ENCODE results near the gene EFCAB6. TPM values are rescaled to one million over a fixed set of nuclear protein-coding genes. Genes with fewer than 3 reads are reported as not detected.

EFCAB6 gene
- total RNA-seq, 1 donor from 2014 or later = 1.1 TPM

GRCh38 chr22:43571181-43571580, 240.9 kb downstream of the EFCAB6 start:
- Mint-ChIP-seq H3K36me3 (ENCODE audit: low read depth) (no peaks in the 10 kb centered on the region), H3K27me3 (ENCODE audit: low read depth) (peaks cover 42% of the 10 kb centered on the region), H3K9me3 (ENCODE audit: low read depth) (no peaks in the 10 kb centered on the region), H3K27ac (ENCODE audit: unreplicated experiment) (no peak overlapping the region), H3K4me1 (ENCODE audit: low read depth) (no peaks in the 10 kb centered on the region), H3K4me3 (ENCODE audit: unreplicated experiment) (no peak overlapping the region)
- DNase-seq (ENCODE audit: low spot score) = no peak
- no peak for TF ChIP-seq CTCF (IDR thresholded peaks at IDR 0.05)

DNA sequence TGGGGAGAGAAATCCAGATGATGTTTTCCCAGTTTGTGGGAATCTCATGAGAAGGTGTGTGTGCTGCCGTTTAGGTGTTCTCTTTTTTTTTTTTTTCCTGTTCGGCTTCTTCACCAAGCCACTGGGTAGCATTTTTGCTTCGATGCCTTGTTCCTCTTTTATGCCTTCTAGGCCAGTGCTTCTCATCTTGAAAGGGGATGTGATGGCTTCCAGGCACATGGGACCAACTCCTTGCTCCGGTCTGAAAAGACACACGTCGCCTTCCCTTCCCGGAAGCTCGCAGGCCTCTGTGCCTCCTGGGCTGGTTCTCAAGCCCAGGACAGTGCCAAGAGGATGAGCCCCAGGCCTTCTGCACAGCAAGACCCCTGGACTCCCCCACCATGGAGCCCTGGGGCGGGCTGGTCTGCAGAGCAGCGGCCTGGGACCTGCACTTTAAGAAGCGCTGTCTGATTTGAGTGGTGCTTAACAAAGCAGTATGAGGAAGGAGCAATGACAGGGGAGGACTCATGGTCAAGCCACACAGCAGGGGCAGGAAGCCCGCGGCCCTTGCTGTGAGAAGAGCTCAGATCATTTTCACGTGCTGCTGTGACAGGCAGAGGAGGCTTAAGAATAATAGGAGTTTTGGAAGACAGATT, 241.5 kb downstream of the EFCAB6 start:
- Mint-ChIP-seq H3K4me3 (ENCODE audit: unreplicated experiment) (no peak overlapping the region), H3K27me3 (ENCODE audit: low read depth) (peaks cover 42% of the 10 kb centered on the region)

GRCh38 chr22:43569111-43569510, 243.0 kb downstream of the EFCAB6 start:
- no peak for TF ChIP-seq CTCF (IDR thresholded peaks at IDR 0.05)
- H3K36me3 Mint-ChIP-seq (ENCODE audit: low read depth) = no peaks in the 10 kb centered on the region
- H3K4me3 Mint-ChIP-seq (ENCODE audit: unreplicated experiment) = no peak overlapping the region
- H3K27me3 Mint-ChIP-seq (ENCODE audit: low read depth) = peaks cover 41% of the 10 kb centered on the region
- no peaks in the 10 kb centered on the region for H3K4me1 Mint-ChIP-seq (ENCODE audit: low read depth)
- H3K27ac Mint-ChIP-seq (ENCODE audit: unreplicated experiment) = no peak overlapping the region
- no peaks in the 10 kb centered on the region for H3K9me3 Mint-ChIP-seq (ENCODE audit: low read depth)
- DNase-seq (ENCODE audit: low spot score) = no peak

More for the DNA sequence above, 241.5 kb downstream of the EFCAB6 start:
- no peaks in the 10 kb centered on the region for H3K9me3 Mint-ChIP-seq (ENCODE audit: low read depth)
- DNase-seq (ENCODE audit: low spot score) = no peak
- H3K27ac Mint-ChIP-seq (ENCODE audit: unreplicated experiment) = no peak overlapping the region
- H3K36me3 Mint-ChIP-seq (ENCODE audit: low read depth) = no peaks in the 10 kb centered on the region
- H3K4me1 Mint-ChIP-seq (ENCODE audit: low read depth) = no peaks in the 10 kb centered on the region
- no peak for TF ChIP-seq CTCF (IDR thresholded peaks at IDR 0.05)

DNA sequence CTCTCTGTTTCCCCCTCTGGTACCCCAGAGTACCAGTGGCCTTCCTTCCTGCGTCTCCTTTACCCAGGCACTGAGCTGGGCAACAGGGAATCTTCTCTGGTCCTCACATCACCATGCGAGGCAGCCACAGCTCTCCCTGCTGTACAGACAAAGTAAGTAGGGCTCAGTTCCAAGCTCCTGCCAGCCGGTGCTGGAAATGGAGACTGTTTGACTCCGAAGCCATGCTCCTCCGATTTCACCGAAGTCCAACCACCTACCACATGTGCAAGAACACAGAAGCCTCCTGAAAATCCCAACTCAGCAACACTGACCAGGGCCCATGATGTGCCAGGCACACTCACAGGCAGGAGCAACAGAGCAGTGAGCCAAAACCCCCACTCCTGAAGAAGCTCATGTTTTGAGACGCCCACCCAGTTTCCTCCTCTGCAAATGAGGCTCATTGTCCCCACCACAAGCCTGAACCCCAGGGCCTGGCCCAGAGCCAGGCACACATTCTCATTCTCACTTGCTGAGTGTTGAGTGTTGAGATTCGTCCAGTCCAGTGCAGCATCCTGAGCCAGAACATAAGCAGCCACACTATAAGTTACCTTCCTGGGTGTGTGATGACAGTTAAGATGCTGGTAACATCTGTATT, 244.3 kb downstream of the EFCAB6 start:
- no peaks in the 10 kb centered on the region for H3K9me3 Mint-ChIP-seq (ENCODE audit: low read depth)

More for the DNA sequence above, 244.3 kb downstream of the EFCAB6 start:
- Mint-ChIP-seq H3K36me3 (ENCODE audit: low read depth) (no peaks in the 10 kb centered on the region), H3K4me1 (ENCODE audit: low read depth) (no peaks in the 10 kb centered on the region), H3K27ac (ENCODE audit: unreplicated experiment) (no peak overlapping the region), H3K27me3 (ENCODE audit: low read depth) (peaks cover 35% of the 10 kb centered on the region), H3K4me3 (ENCODE audit: unreplicated experiment) (no peak overlapping the region)
- TF ChIP-seq CTCF (IDR thresholded peaks at IDR 0.05) = no peak
- no peak for DNase-seq (ENCODE audit: low spot score)

Data from chondrocyte (in vitro differentiated cells).